WTC11 (cell line): ENCODE results near the gene KDM1B. TPM values are rescaled to one million over a fixed set of nuclear protein-coding genes. Genes with fewer than 3 reads are reported as not detected.

Experiments
- ATAC-seq: fragments of 200-7000 bp; cut with Tn5 transposase; 2 replicates; pipeline ENCODE4 v1.10.0; 2021; ENCODE audit warnings: mild to moderate bottlenecking, moderate library complexity
- CTCF ChIA-PET: fragments of 300-600 bp; sonication (Branson Sonifier 250); formaldehyde crosslinking; loops from one replicate; lab custom pipeline; 2021; ENCODE audit warnings: antibody characterized with exemption; lab: Charles Lee
- POLR2A ChIA-PET: fragments of 350-600 bp; sonication (Branson Sonifier 250); formaldehyde crosslinking; loops from one replicate; lab custom pipeline; 2021; ENCODE audit warnings: antibody characterized with exemption; lab: Charles Lee
- DNase-seq: peaks from one replicate; pipeline ENCODE4 v3.0.0; 2021; ENCODE audit warnings: low spot score
- H3K27ac Mint-ChIP-seq: 2 replicates; pipeline ENCODE4 v1.8.0; 2021; ENCODE audit warnings: mixed read lengths
- H3K27me3 Mint-ChIP-seq: 2 replicates; pipeline ENCODE4 v1.8.0; 2021; ENCODE audit warnings: low read depth, mild to moderate bottlenecking, moderate library complexity, mixed read lengths
- H3K36me3 Mint-ChIP-seq: 2 replicates; pipeline ENCODE4 v1.8.0; 2021; ENCODE audit warnings: mixed read lengths
- H3K4me1 Mint-ChIP-seq: 2 replicates; pipeline ENCODE4 v1.8.0; 2022; ENCODE audit warnings: mixed read lengths
- H3K4me3 Mint-ChIP-seq: 2 replicates; pipeline ENCODE4 v1.8.0; 2021; ENCODE audit warnings: mild to moderate bottlenecking, moderate library complexity, mixed read lengths
- H3K9me3 Mint-ChIP-seq: 2 replicates; pipeline ENCODE4 v1.8.0; 2021; ENCODE audit warnings: mixed read lengths
- E2F5 ChIP-seq: sonication (generic); formaldehyde crosslinking; IDR thresholded peaks from 2 replicates; pipeline ENCODE4 v1.8.1; 2022; ENCODE audit warnings: mild to moderate bottlenecking, moderate library complexity, missing genetic modification reagents
- EMX1 ChIP-seq: fragments of 250-450 bp; sonication (Bioruptor Pico); IDR thresholded peaks from 2 replicates; pipeline ENCODE4 v1.8.0; 2021; ENCODE audit warnings: mild to moderate bottlenecking
- HMGA2 ChIP-seq: fragments of 250-450 bp; sonication (Bioruptor Pico); IDR thresholded peaks from 2 replicates; pipeline ENCODE4 v1.4.0; 2021; ENCODE audit warnings: mild to moderate bottlenecking, moderate library complexity
- HMGXB4 ChIP-seq: sonication (generic); formaldehyde crosslinking; IDR thresholded peaks from 2 replicates; pipeline ENCODE4 v1.8.1; 2023; ENCODE audit warnings: mild to moderate bottlenecking, moderate library complexity, missing genetic modification reagents
- JAZF1 ChIP-seq: fragments of 250-450 bp; sonication (Bioruptor Pico); IDR thresholded peaks from 2 replicates; pipeline ENCODE4 v1.9.0; 2021; ENCODE audit warnings: moderate library complexity, mild to moderate bottlenecking, inconsistent platforms
- NR1H2 ChIP-seq: sonication (generic); formaldehyde crosslinking; IDR thresholded peaks from 2 replicates; pipeline ENCODE4 v1.9.0; 2021; ENCODE audit warnings: mild to moderate bottlenecking, moderate library complexity, missing genetic modification reagents
- NR2C2 ChIP-seq: sonication (generic); formaldehyde crosslinking; IDR thresholded peaks from 2 replicates; pipeline ENCODE4 v1.8.0; 2022; ENCODE audit warnings: mild to moderate bottlenecking, missing genetic modification reagents
- NR3C1 ChIP-seq: sonication (generic); formaldehyde crosslinking; conservative IDR thresholded peaks from 2 replicates; pipeline ENCODE4 v1.8.1; 2023; ENCODE audit warnings: low read depth, mild to moderate bottlenecking, missing genetic modification reagents
- SMAD3 ChIP-seq: sonication (generic); formaldehyde crosslinking; IDR thresholded peaks from 2 replicates; pipeline ENCODE4 v1.8.0; 2022; ENCODE audit warnings: missing genetic modification reagents, mild to moderate bottlenecking, borderline replicate concordance
- SOX15 ChIP-seq: fragments of 250-450 bp; sonication (Bioruptor Pico); IDR thresholded peaks from 2 replicates; pipeline ENCODE4 v1.9.0; 2021; ENCODE audit warnings: mild to moderate bottlenecking
- SP1 ChIP-seq: sonication (generic); formaldehyde crosslinking; conservative IDR thresholded peaks from 2 replicates; pipeline ENCODE4 v1.8.1; 2022; ENCODE audit warnings: missing genetic modification reagents
- TCF7 ChIP-seq: sonication (generic); formaldehyde crosslinking; IDR thresholded peaks from 2 replicates; pipeline ENCODE4 v1.8.0; 2022; ENCODE audit warnings: mild to moderate bottlenecking, low read depth, missing genetic modification reagents, moderate library complexity
- TEAD1 ChIP-seq: sonication (generic); formaldehyde crosslinking; IDR thresholded peaks from 2 replicates; pipeline ENCODE4 v1.8.0; 2022; ENCODE audit warnings: mild to moderate bottlenecking, missing genetic modification reagents
- ZBTB21 ChIP-seq: sonication (generic); formaldehyde crosslinking; IDR thresholded peaks from 2 replicates; pipeline ENCODE4 v1.8.1; 2023; ENCODE audit warnings: mild to moderate bottlenecking, missing genetic modification reagents, borderline replicate concordance
- ZNF121 ChIP-seq: sonication (generic); formaldehyde crosslinking; IDR thresholded peaks from 2 replicates; pipeline ENCODE4 v1.8.0; 2023; ENCODE audit warnings: missing genetic modification reagents
- ZNF219 ChIP-seq: sonication (generic); formaldehyde crosslinking; IDR thresholded peaks from 2 replicates; pipeline ENCODE4 v1.8.0; 2023; ENCODE audit warnings: missing genetic modification reagents, mild to moderate bottlenecking, borderline replicate concordance
- ZNF281 ChIP-seq: sonication (generic); formaldehyde crosslinking; IDR thresholded peaks from 2 replicates; pipeline ENCODE4 v1.8.0; 2023; ENCODE audit warnings: mild to moderate bottlenecking, missing genetic modification reagents
- total RNA-seq: library from RNA; stranded (reverse); gene quantifications from 3 replicates; pipeline ENCODE4 v1.2.3, GENCODE V29; 2021
- TF ChIP-seq, protein P1 (sequence below): fragments of 250-450 bp; sonication (Bioruptor Pico); IDR thresholded peaks from 2 replicates; pipeline ENCODE4 v1.9.0; 2021; ENCODE audit warnings: mild to moderate bottlenecking
- TF ChIP-seq, protein P2 (sequence below): sonication (generic); formaldehyde crosslinking; IDR thresholded peaks from 2 replicates; pipeline ENCODE4 v1.8.0; 2022; ENCODE audit warnings: mild to moderate bottlenecking, missing genetic modification reagents
- TF ChIP-seq, protein P3 (sequence below): sonication (generic); formaldehyde crosslinking; IDR thresholded peaks from 2 replicates; pipeline ENCODE4 v1.8.0; 2023; ENCODE audit warnings: missing genetic modification reagents, mild to moderate bottlenecking, borderline replicate concordance
- TF ChIP-seq, protein P4 (sequence below): sonication (generic); formaldehyde crosslinking; IDR thresholded peaks from 2 replicates; pipeline ENCODE4 v1.8.1; 2022; ENCODE audit warnings: low read depth, mild to moderate bottlenecking, moderate library complexity, missing genetic modification reagents, borderline replicate concordance

Gene KDM1B
- total RNA-seq, 1 experiment from 2014 or later, result 6.7 TPM

GRCh38 chr6:18160911-18161310 is 5.7 kb downstream of the KDM1B start:
- no peak for DNase-seq
- Mint-ChIP-seq H3K27ac (no peak overlapping the region), H3K9me3 (0 out of 2 replicates have a peak, but pooled peaks cover 3% of the 10 kb centered on the region), H3K27me3 (no peaks in the 10 kb centered on the region), H3K4me3 (no peak overlapping the region), H3K4me1 (peaks cover 5% of the 10 kb centered on the region), H3K36me3 (peaks cover 41% of the 10 kb centered on the region)
- no peak for ATAC-seq
- TF ChIP-seq SP1 (CRISPR knock-in tag), result no peak
- no peak for TF ChIP-seq ZNF281 (CRISPR knock-in tag)
- TF ChIP-seq ZNF121 (CRISPR knock-in tag), result no peak
- TF ChIP-seq, protein P1, sequence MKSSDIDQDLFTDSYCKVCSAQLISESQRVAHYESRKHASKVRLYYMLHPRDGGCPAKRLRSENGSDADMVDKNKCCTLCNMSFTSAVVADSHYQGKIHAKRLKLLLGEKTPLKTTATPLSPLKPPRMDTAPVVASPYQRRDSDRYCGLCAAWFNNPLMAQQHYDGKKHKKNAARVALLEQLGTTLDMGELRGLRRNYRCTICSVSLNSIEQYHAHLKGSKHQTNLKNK (CRISPR knock-in tag), result no peak
- no peak for TF ChIP-seq EMX1 (CRISPR knock-in tag)
- TF ChIP-seq SMAD3 (CRISPR knock-in tag), result no peak
- no peak for TF ChIP-seq TEAD1 (CRISPR knock-in tag)
- TF ChIP-seq NR1H2, result no peak
- no peak for TF ChIP-seq HMGA2 (CRISPR knock-in tag)
- POLR2A ChIA-PET, result no interaction called here
- CTCF ChIA-PET, result interaction anchor here (0.7 kb wide), 2 partner anchors 254 to 346 kb away, joined by 5 to 6 read pairs; no protein-coding TSS in a partner anchor

- H3K9me3 Mint-ChIP-seq, result 0 out of 2 replicates have a peak, but pooled peaks cover 3% of the 10 kb centered on the region
- ATAC-seq (no peak), DNase-seq (no peak)
- H3K4me1 Mint-ChIP-seq, result peaks cover under 1% of the 10 kb centered on the region; the same call in 1 of the 2 replicates
- CTCF ChIA-PET, result no interaction called here
- peaks cover 37% of the 10 kb centered on the region for H3K36me3 Mint-ChIP-seq
- no peak overlapping the region for H3K4me3 Mint-ChIP-seq
- POLR2A ChIA-PET, result no interaction called here
- H3K27me3 Mint-ChIP-seq, result no peaks in the 10 kb centered on the region
- no peak overlapping the region for H3K27ac Mint-ChIP-seq
- TF ChIP-seq, protein P2, sequence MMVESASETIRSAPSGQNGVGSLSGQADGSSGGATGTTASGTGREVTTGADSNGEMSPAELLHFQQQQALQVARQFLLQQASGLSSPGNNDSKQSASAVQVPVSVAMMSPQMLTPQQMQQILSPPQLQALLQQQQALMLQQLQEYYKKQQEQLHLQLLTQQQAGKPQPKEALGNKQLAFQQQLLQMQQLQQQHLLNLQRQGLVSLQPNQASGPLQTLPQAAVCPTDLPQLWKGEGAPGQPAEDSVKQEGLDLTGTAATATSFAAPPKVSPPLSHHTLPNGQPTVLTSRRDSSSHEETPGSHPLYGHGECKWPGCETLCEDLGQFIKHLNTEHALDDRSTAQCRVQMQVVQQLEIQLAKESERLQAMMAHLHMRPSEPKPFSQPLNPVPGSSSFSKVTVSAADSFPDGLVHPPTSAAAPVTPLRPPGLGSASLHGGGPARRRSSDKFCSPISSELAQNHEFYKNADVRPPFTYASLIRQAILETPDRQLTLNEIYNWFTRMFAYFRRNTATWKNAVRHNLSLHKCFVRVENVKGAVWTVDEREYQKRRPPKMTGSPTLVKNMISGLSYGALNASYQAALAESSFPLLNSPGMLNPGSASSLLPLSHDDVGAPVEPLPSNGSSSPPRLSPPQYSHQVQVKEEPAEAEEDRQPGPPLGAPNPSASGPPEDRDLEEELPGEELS (CRISPR knock-in tag), result no peak
- no peak for TF ChIP-seq ZNF219 (CRISPR knock-in tag)
- no peak for TF ChIP-seq SOX15 (CRISPR knock-in tag)
- TF ChIP-seq NR2C2 (CRISPR knock-in tag), result no peak
- TF ChIP-seq HMGXB4 (CRISPR knock-in tag), result no peak
- TF ChIP-seq NR3C1 (CRISPR knock-in tag), result no peak
- TF ChIP-seq ZBTB21 (CRISPR knock-in tag), result no peak
- TF ChIP-seq, protein P3, sequence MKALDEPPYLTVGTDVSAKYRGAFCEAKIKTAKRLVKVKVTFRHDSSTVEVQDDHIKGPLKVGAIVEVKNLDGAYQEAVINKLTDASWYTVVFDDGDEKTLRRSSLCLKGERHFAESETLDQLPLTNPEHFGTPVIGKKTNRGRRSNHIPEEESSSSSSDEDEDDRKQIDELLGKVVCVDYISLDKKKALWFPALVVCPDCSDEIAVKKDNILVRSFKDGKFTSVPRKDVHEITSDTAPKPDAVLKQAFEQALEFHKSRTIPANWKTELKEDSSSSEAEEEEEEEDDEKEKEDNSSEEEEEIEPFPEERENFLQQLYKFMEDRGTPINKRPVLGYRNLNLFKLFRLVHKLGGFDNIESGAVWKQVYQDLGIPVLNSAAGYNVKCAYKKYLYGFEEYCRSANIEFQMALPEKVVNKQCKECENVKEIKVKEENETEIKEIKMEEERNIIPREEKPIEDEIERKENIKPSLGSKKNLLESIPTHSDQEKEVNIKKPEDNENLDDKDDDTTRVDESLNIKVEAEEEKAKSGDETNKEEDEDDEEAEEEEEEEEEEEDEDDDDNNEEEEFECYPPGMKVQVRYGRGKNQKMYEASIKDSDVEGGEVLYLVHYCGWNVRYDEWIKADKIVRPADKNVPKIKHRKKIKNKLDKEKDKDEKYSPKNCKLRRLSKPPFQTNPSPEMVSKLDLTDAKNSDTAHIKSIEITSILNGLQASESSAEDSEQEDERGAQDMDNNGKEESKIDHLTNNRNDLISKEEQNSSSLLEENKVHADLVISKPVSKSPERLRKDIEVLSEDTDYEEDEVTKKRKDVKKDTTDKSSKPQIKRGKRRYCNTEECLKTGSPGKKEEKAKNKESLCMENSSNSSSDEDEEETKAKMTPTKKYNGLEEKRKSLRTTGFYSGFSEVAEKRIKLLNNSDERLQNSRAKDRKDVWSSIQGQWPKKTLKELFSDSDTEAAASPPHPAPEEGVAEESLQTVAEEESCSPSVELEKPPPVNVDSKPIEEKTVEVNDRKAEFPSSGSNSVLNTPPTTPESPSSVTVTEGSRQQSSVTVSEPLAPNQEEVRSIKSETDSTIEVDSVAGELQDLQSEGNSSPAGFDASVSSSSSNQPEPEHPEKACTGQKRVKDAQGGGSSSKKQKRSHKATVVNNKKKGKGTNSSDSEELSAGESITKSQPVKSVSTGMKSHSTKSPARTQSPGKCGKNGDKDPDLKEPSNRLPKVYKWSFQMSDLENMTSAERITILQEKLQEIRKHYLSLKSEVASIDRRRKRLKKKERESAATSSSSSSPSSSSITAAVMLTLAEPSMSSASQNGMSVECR (CRISPR knock-in tag), result no peak
- TF ChIP-seq TCF7, result no peak
- no peak for TF ChIP-seq E2F5 (CRISPR knock-in tag)
- TF ChIP-seq, protein P4, sequence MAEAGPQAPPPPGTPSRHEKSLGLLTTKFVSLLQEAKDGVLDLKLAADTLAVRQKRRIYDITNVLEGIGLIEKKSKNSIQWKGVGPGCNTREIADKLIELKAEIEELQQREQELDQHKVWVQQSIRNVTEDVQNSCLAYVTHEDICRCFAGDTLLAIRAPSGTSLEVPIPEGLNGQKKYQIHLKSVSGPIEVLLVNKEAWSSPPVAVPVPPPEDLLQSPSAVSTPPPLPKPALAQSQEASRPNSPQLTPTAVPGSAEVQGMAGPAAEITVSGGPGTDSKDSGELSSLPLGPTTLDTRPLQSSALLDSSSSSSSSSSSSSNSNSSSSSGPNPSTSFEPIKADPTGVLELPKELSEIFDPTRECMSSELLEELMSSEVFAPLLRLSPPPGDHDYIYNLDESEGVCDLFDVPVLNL (CRISPR knock-in tag), result no peak
- TF ChIP-seq JAZF1 (CRISPR knock-in tag), result no peak
- no peak for TF ChIP-seq TEAD1 (CRISPR knock-in tag)
Measured at GRCh38 chr6:18161431-18161830, 6.2 kb downstream of the KDM1B start.
